Upper lobe of left lung (tissue), 6 donors: Measurements from ENCODE around the gene TAS2R1. TPM values are rescaled to one million over a fixed set of nuclear protein-coding genes. Genes with fewer than 3 reads are reported as not detected.

Source experiments
- ATAC-seq, 2 donors: fragments of 200-7000 bp; cut with Tn5 transposase; one replicate each; pipeline ENCODE4 v1.9.1; 2022; ENCODE audit warnings: mild to moderate bottlenecking in 2 of 2, moderate library complexity in 2 of 2; ENCODE audit not compliant: low FRiP score in 2 of 2
- DNase-seq, 2 donors: peaks; one replicate each; pipeline ENCODE4 v3.0.0-alpha.2; 2019 to 2020
- H3K27ac ChIP-seq, 4 donors: fragments of 200-600 bp; sonication (generic); one replicate each; pipeline ENCODE4 v1.5.1; 2016 to 2019
- H3K27me3 ChIP-seq, 4 donors: fragments of 200-600 bp; sonication (generic); one replicate each; pipeline ENCODE4 v1.5.1; 2017 to 2019
- H3K36me3 ChIP-seq, 4 donors: fragments of 200-600 bp; sonication (generic); one replicate each; pipeline ENCODE4 v1.5.1; 2016 to 2019
- H3K4me1 ChIP-seq, 4 donors: fragments of 200-600 bp; sonication (generic); one replicate each; pipeline ENCODE4 v1.5.1; 2018 to 2019
- H3K4me3 ChIP-seq, 4 donors: fragments of 200-600 bp; sonication (generic); one replicate each; pipeline ENCODE4 v1.5.1; 2017 to 2019; ENCODE audit warnings: mild to moderate bottlenecking in 2 of 4, moderate library complexity in 1 of 4
- H3K9me3 ChIP-seq, 4 donors: fragments of 200-600 bp; sonication (generic); one replicate each; pipeline ENCODE4 v1.5.1; 2018 to 2019
- EP300 ChIP-seq, 4 donors: sonication (generic); formaldehyde crosslinking; IDR thresholded peaks; one replicate each; pipeline ENCODE4 v1.5.1; 2017; ENCODE audit warnings: antibody characterized with exemption in 4 of 4, control low read depth in 2 of 4
- POLR2A ChIP-seq, 4 donors: fragments of 450-650 bp; IDR thresholded peaks; one replicate each; pipeline ENCODE4 v1.5.1; 2016 to 2017; ENCODE audit warnings: antibody characterized with exemption in 4 of 4, mild to moderate bottlenecking in 2 of 4
- POLR2AphosphoS5 ChIP-seq, 2 donors: sonication (generic); formaldehyde crosslinking; IDR thresholded peaks; one replicate each; pipeline ENCODE4 v1.5.1; 2017; ENCODE audit warnings: antibody characterized with exemption in 2 of 2
- whole genome bisulfite sequencing, 2 donors: methylation state at CpG; one replicate each; pipeline ENCODE4 v1.1.5; 2017 to 2018; 5-methylcytosine and 5-hydroxymethylcytosine counted together
- total RNA-seq, 6 donors: library from RNA; depleted of rRNA in 4 of 6; stranded (reverse); fragments of >200 nt in 4 of 6; gene quantifications; one replicate each; pipeline versions ENCODE4 v1.1.0 to v1.2.1, GENCODE V29; 2016 to 2021
- TF ChIP-seq, protein P1 (sequence below), 6 experiments: fragments of 450-650 bp in 4 of 6; fragments of 200-600 bp in 2 of 6; sonication (generic) in 2 of 6; IDR thresholded peaks; one replicate each; pipeline ENCODE4 v1.5.1; 2016 to 2019; ENCODE audit warnings: antibody characterized with exemption in 6 of 6
- donor health status: DM: no; HTN: no; CAD: no; lungs with moderate emphysema.
- donor health status: DM: no; HTN: yes; CAD: no; lungs with severe emphysema.

Gene TAS2R1
- total RNA-seq, 6 donors from 2014 or later, result not detected

DNA sequence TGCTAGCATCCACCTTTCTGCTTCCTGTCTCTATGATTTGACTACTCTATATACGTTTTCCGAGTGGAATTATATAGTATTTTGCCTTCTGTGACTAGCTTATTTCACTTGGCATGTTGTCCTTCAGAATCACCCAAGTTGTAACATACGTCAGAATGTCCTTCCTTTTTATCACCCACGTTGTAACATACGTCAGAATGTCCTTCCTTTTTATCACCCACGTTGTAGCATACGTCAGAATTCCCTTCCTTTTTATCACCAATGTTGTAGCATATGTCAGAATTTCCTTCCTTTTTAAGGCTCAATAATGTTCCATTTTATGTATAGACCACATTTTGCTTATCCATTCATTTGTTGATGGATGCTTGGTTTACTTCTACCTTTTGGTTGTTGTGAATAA, 22.9 kb upstream of the TAS2R1 start:
- Histone ChIP-seq H3K27me3 (no peaks in the 10 kb centered on the region), H3K9me3 (no peaks in the 10 kb centered on the region), H3K4me3 (no peak overlapping the region), H3K36me3 (no peaks in the 10 kb centered on the region), H3K27ac (no peak overlapping the region), H3K4me1 (no peaks in the 10 kb centered on the region)
- DNase-seq (no peak), ATAC-seq (no peak)
- WGBS, 2 donors, result 61 to 72% methylated on average over 7 of the region's 7 CpGs
- no peak for TF ChIP-seq EP300 (IDR thresholded peaks at IDR 0.05)
- TF ChIP-seq POLR2A (IDR thresholded peaks at IDR 0.05), result no peak
- no peak for TF ChIP-seq POLR2AphosphoS5 (IDR thresholded peaks at IDR 0.05)
- TF ChIP-seq, protein P1, sequence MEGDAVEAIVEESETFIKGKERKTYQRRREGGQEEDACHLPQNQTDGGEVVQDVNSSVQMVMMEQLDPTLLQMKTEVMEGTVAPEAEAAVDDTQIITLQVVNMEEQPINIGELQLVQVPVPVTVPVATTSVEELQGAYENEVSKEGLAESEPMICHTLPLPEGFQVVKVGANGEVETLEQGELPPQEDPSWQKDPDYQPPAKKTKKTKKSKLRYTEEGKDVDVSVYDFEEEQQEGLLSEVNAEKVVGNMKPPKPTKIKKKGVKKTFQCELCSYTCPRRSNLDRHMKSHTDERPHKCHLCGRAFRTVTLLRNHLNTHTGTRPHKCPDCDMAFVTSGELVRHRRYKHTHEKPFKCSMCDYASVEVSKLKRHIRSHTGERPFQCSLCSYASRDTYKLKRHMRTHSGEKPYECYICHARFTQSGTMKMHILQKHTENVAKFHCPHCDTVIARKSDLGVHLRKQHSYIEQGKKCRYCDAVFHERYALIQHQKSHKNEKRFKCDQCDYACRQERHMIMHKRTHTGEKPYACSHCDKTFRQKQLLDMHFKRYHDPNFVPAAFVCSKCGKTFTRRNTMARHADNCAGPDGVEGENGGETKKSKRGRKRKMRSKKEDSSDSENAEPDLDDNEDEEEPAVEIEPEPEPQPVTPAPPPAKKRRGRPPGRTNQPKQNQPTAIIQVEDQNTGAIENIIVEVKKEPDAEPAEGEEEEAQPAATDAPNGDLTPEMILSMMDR (IDR thresholded peaks at IDR 0.05), result no peak

DNA sequence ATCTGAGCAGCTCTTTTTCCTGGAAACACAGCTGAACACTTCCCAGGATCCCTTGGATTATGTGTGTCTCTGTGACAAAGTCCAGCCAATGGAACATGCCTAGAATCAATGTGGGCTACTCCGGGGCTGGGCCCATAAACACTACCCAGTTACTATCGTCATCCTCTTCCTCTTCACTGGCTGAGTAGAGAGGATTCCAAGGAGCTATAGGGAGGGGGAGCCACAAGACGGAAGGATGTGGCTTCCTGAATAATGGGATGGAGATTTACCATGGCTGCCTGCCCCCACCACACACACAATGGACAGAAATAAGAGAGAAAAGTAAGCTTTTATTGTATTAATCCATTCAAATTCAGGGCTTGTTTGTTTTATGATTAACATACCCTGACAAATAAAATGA, 22.1 kb upstream of the TAS2R1 start:
- H3K4me1 ChIP-seq, result no peaks in the 10 kb centered on the region
- H3K36me3 ChIP-seq, result no peaks in the 10 kb centered on the region
- no peak for TF ChIP-seq EP300 (IDR thresholded peaks at IDR 0.05)
- TF ChIP-seq POLR2A (IDR thresholded peaks at IDR 0.05), result no peak
- no peak for TF ChIP-seq POLR2AphosphoS5 (IDR thresholded peaks at IDR 0.05)
- TF ChIP-seq, protein P1 (IDR thresholded peaks at IDR 0.05), result no peak
- ATAC-seq (no peak), DNase-seq (no peak)
- no peaks in the 10 kb centered on the region for H3K27me3 ChIP-seq
- H3K4me3 ChIP-seq, result no peak overlapping the region
- WGBS, 2 donors, result 67 to 74% methylated on average over 3 of the region's 3 CpGs
- no peaks in the 10 kb centered on the region for H3K9me3 ChIP-seq
- no peak overlapping the region for H3K27ac ChIP-seq

DNA sequence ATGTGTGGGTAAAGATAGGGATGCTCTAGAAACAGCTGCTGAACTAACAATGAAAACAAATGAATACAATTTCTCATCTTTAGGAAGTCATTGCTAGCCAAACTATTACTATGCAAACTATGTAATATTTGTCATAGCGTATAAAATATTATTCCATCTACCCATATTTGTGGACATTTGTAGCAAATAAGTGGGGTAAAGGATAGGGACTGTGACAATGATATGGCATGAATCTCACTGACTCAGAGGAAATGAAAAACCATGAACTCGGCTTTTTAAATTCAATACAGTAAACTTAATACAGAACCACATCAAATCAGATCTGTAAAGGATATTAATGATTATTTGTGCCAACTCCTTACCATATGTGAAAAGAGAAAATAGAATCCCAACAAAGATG, 16.7 kb upstream of the TAS2R1 start:
- no peak for TF ChIP-seq POLR2A (IDR thresholded peaks at IDR 0.05)
- no peak for TF ChIP-seq POLR2AphosphoS5 (IDR thresholded peaks at IDR 0.05)
- TF ChIP-seq, protein P1 (IDR thresholded peaks at IDR 0.05), result no peak
- no peak for TF ChIP-seq EP300 (IDR thresholded peaks at IDR 0.05)
- 87 to 96% methylated on average over 2 of the region's 2 CpGs for WGBS, 2 donors
- DNase-seq, result no peak
- Histone ChIP-seq H3K36me3 (no peaks in the 10 kb centered on the region), H3K4me3 (no peak overlapping the region), H3K4me1 (no peaks in the 10 kb centered on the region), H3K9me3 (no peaks in the 10 kb centered on the region), H3K27me3 (no peaks in the 10 kb centered on the region), H3K27ac (no peak overlapping the region)
- ATAC-seq, result no peak

DNA sequence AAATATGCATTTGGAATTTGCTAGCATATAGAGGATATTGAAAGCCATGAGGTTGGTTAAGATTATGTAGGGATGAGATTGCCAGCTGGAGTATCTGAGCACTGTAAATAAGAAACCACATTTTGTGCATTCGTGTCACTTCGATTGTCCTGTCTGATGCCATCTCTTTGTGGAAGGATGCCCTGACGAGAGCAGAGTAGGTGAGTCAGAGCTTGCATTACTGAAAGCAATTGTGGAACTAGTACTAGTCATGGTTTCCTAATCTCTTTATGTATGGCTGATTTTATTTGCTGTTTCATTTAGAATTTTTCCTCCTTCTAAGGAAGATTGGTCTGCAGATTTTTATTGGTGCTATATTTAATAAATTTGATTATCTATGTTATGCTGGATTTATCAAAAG, 14.5 kb upstream of the TAS2R1 start:
- H3K4me3 ChIP-seq, result no peak overlapping the region
- no peaks in the 10 kb centered on the region for H3K9me3 ChIP-seq
- DNase-seq, result no peak
- TF ChIP-seq POLR2A (IDR thresholded peaks at IDR 0.05) (no peak), POLR2AphosphoS5 (IDR thresholded peaks at IDR 0.05) (no peak), EP300 (IDR thresholded peaks at IDR 0.05) (no peak)
- TF ChIP-seq, protein P1 (IDR thresholded peaks at IDR 0.05), result no peak
- H3K27ac ChIP-seq, result no peak overlapping the region
- no peaks in the 10 kb centered on the region for H3K4me1 ChIP-seq
- ATAC-seq, result no peak
- WGBS, 2 donors, result 89 to 95% methylated on average over 3 of the region's 3 CpGs
- no peaks in the 10 kb centered on the region for H3K36me3 ChIP-seq
- no peaks in the 10 kb centered on the region for H3K27me3 ChIP-seq

DNA sequence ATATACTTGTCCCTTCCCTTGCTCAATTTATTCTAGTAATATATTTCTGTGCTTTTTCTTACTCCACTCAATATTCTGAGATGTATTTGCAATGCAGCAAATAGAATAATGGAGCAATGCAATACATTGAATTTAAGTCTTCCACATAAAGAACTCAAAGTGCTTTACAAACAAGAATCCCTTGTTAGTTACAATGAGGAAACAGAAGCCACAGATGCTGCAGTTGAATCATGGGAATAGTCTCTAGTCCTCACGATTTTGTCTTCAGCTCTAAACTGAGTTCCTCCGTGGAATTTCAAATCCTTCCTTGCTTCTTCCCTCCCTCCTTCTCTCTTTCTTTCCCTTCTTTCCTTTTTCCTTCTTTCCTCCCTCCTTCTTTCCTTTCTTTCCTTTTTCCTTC, 12.5 kb upstream of the TAS2R1 start:
- no peak for TF ChIP-seq POLR2AphosphoS5 (IDR thresholded peaks at IDR 0.05)
- no peak for TF ChIP-seq POLR2A (IDR thresholded peaks at IDR 0.05)
- TF ChIP-seq, protein P1 (IDR thresholded peaks at IDR 0.05), result no peak
- no peak for TF ChIP-seq EP300 (IDR thresholded peaks at IDR 0.05)
- ATAC-seq, result no peak
- 56 to 69% methylated on average over 2 of the region's 2 CpGs for WGBS, 2 donors

More for the DNA sequence above, 12.5 kb upstream of the TAS2R1 start:
- Histone ChIP-seq H3K4me1 (no peaks in the 10 kb centered on the region), H3K27ac (no peak overlapping the region), H3K36me3 (no peaks in the 10 kb centered on the region), H3K4me3 (no peak overlapping the region), H3K9me3 (peaks cover 0 to 4% (median under 1%) of the 10 kb centered on the region in 4 donors), H3K27me3 (no peaks in the 10 kb centered on the region)
- DNase-seq, result no peak
